ENCODE measurements around the gene ZMYM4.

DNA sequence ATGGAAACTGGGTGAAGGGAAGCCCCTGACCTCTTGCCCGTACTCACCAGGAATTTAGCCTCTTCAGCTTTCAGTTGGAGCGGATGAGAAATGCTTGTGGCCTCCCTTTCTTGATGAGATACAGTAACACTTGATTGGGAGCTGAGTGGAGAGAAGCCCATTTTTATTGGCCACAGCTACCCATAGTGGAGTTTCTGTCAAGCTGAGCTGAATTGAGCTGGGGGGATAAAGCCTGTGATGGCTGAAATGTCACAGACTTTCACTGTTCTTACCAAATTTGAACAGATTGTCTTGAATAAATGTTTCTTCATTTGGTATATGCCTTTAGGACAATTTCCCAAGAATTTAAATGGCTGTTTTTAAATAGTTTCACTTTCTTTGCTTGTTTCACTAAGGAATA lies 125.9 kb downstream of the ZMYM4 start:
- TF ChIP-seq POLR2A (IDR thresholded peaks at IDR 0.05; ENCODE audit: low read depth, low read length) (no peak), POLR2AphosphoS5 (IDR thresholded peaks at IDR 0.05; ENCODE audit: low read depth, low read length) (no peak), TAF1 (IDR thresholded peaks at IDR 0.05; ENCODE audit: low read depth, low read length) (no peak), POU2F2 (IDR thresholded peaks at IDR 0.05; ENCODE audit: low read depth, low read length) (no peak), PAX5 (IDR thresholded peaks at IDR 0.05; ENCODE audit: insufficient read depth, low read length, severe bottlenecking) (no peak)

Data from GM12891 (cell line).